Breast epithelium (tissue), 3 donors: Measurements from ENCODE around the gene SARS1.

ENCODE experiments used
- POLR2A ChIP-seq: fragments of 450-650 bp; IDR thresholded peaks from one replicate; pipeline ENCODE4 v1.6.1; 2016; ENCODE audit warnings: antibody characterized with exemption, mild to moderate bottlenecking, moderate library complexity
- POLR2AphosphoS5 ChIP-seq, 3 donors: sonication (generic); formaldehyde crosslinking; IDR thresholded peaks; one replicate each; pipeline ENCODE4 v1.6.1; 2017; ENCODE audit warnings: antibody characterized with exemption in 3 of 3
- TF ChIP-seq, protein P1 (sequence below), 3 donors: fragments of 450-650 bp; IDR thresholded peaks; one replicate each; pipeline ENCODE4 v1.5.1; 2016 to 2017; ENCODE audit warnings: antibody characterized with exemption in 3 of 3, mild to moderate bottlenecking in 3 of 3, moderate library complexity in 3 of 3

GRCh38 chr1:109252167-109252892 is 38.6 kb downstream of the SARS1 start:
- TF ChIP-seq, protein P1, sequence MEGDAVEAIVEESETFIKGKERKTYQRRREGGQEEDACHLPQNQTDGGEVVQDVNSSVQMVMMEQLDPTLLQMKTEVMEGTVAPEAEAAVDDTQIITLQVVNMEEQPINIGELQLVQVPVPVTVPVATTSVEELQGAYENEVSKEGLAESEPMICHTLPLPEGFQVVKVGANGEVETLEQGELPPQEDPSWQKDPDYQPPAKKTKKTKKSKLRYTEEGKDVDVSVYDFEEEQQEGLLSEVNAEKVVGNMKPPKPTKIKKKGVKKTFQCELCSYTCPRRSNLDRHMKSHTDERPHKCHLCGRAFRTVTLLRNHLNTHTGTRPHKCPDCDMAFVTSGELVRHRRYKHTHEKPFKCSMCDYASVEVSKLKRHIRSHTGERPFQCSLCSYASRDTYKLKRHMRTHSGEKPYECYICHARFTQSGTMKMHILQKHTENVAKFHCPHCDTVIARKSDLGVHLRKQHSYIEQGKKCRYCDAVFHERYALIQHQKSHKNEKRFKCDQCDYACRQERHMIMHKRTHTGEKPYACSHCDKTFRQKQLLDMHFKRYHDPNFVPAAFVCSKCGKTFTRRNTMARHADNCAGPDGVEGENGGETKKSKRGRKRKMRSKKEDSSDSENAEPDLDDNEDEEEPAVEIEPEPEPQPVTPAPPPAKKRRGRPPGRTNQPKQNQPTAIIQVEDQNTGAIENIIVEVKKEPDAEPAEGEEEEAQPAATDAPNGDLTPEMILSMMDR (IDR thresholded peaks at IDR 0.05) = no peak
- TF ChIP-seq POLR2A (no peak), POLR2AphosphoS5 (IDR thresholded peaks at IDR 0.05) (no peak)
